SK-N-SH (cell line): Measurements from ENCODE around the gene STT3B. TPM values are rescaled to one million over a fixed set of nuclear protein-coding genes. Genes with fewer than 3 reads are reported as not detected.

ENCODE experiments used
- CTCF ChIA-PET: fragments of 300-600, 350-600 bp; formaldehyde crosslinking; extraction: SDS; loops from one replicate; lab custom pipeline; 2021; lab: Yijun Ruan, JAX
- POLR2A ChIA-PET: fragments of 350-600 bp; sonication (Branson Sonifier 250); formaldehyde crosslinking; extraction: SDS; loops from one replicate; lab custom pipeline; 2020; ENCODE audit warnings: antibody characterized with exemption, inconsistent platforms; lab: Yijun Ruan, JAX
- DNase-seq: peaks from one replicate; pipeline ENCODE4 v3.0.0; 2012
- H2AFZ ChIP-seq: fragments of 200-600 bp; sonication (generic); 2 replicates; pipeline ENCODE4 v1.8.1; 2016; ENCODE audit warnings: antibody characterized with exemption, mild to moderate bottlenecking, low read depth
- H3F3A ChIP-seq: fragments of 200-600 bp; sonication (generic); replicated peaks from 2 replicates; pipeline ENCODE3; 2016; ENCODE audit warnings: antibody characterized with exemption, mild to moderate bottlenecking; ENCODE audit not compliant: insufficient read depth
- H3K27ac ChIP-seq, 2 experiments: fragments of 200-500 bp in 1 of 2; fragments of 200-600 bp in 1 of 2; sonication (Bioruptor generic) in 1 of 2; sonication (generic), shearing (Covaris generic) in 1 of 2; 2 replicates each; pipeline versions ENCODE4 v1.5.1 to v1.6.1; 2014 to 2016; ENCODE audit warnings: low read depth in 2 of 2, inconsistent platforms in 1 of 2, low read length in 1 of 2, mild to moderate bottlenecking in 1 of 2, mixed read lengths in 1 of 2
- H3K27me3 ChIP-seq: fragments of 200-600 bp; sonication (generic), shearing (Covaris generic); 2 replicates; pipeline ENCODE4 v1.6.1; 2016; ENCODE audit warnings: mixed run types; ENCODE audit not compliant: insufficient read depth
- H3K36me3 ChIP-seq, 2 experiments: fragments of 200-500 bp in 1 of 2; fragments of 200-600 bp in 1 of 2; sonication (Bioruptor generic) in 1 of 2; sonication (generic) in 1 of 2; replicated peaks in 1 of 2; 2 replicates each; pipeline versions ENCODE3 to v1.5.1; 2014 to 2016; ENCODE audit warnings: low read length in 1 of 2, mild to moderate bottlenecking in 1 of 2; ENCODE audit not compliant: insufficient read depth in 2 of 2, control insufficient read depth in 1 of 2
- H3K4me1 ChIP-seq, 2 experiments: fragments of 200-500 bp in 1 of 2; fragments of 200-600 bp in 1 of 2; sonication (Bioruptor generic) in 1 of 2; sonication (generic), shearing (Covaris generic) in 1 of 2; 2 replicates each; pipeline versions ENCODE4 v1.5.1 to v1.6.1; 2014 to 2016; ENCODE audit warnings: low read depth in 1 of 2, low read length in 1 of 2, mixed run types in 1 of 2; ENCODE audit not compliant: insufficient read depth in 2 of 2, control insufficient read depth in 1 of 2
- H3K4me2 ChIP-seq: fragments of 200-600 bp; sonication (generic), shearing (Covaris generic); 2 replicates; pipeline ENCODE4 v1.6.1; 2017; ENCODE audit warnings: mixed run types
- H3K4me3 ChIP-seq, 2 experiments: fragments of 200-500 bp in 1 of 2; fragments of 200-600 bp in 1 of 2; sonication (Bioruptor generic) in 1 of 2; sonication (generic), shearing (Covaris generic) in 1 of 2; 2 replicates each; pipeline versions ENCODE4 v1.5.1 to v1.8.1; 2014 to 2016; ENCODE audit warnings: low read depth in 2 of 2, inconsistent platforms in 1 of 2, low read length in 1 of 2, mild to moderate bottlenecking in 1 of 2, mixed read lengths in 1 of 2, moderate library complexity in 1 of 2
- H3K79me2 ChIP-seq: fragments of 200-600 bp; sonication (generic); 2 replicates; pipeline ENCODE4 v1.8.1; 2017; ENCODE audit warnings: mild to moderate bottlenecking; ENCODE audit not compliant: insufficient read depth
- H3K9ac ChIP-seq: fragments of 200-600 bp; sonication (generic); 2 replicates; pipeline ENCODE4 v1.6.1; 2017; ENCODE audit warnings: mixed run types
- H3K9me2 ChIP-seq: fragments of 200-600 bp; sonication (generic); 2 replicates; pipeline ENCODE4 v1.6.1; 2017; ENCODE audit warnings: mixed run types
- H3K9me3 ChIP-seq: fragments of 200-600 bp; sonication (generic); 2 replicates; pipeline ENCODE4 v1.6.1; 2017; ENCODE audit warnings: mixed run types, mild to moderate bottlenecking, moderate library complexity
- H4K20me1 ChIP-seq: fragments of 200-600 bp; sonication (generic); 2 replicates; pipeline ENCODE4 v1.6.1; 2017; ENCODE audit warnings: mild to moderate bottlenecking, mixed run types; ENCODE audit not compliant: insufficient read depth
- CHD2 ChIP-seq: fragments of 150-350 bp; IDR thresholded peaks from 2 replicates; pipeline ENCODE4 v1.6.1; 2018; ENCODE audit warnings: low read length; ENCODE audit not compliant: partially characterized antibody
- ELF1 ChIP-seq: IDR thresholded peaks from 2 replicates; pipeline ENCODE4 v1.4.0; 2012
- EZH2phosphoT487 ChIP-seq: fragments of 200-600 bp; sonication (generic); IDR thresholded peaks from 2 replicates; pipeline ENCODE4 v1.6.1; 2017; ENCODE audit warnings: low read depth, mixed run types, mild to moderate bottlenecking, antibody characterized with exemption, moderate library complexity, borderline replicate concordance
- FOXM1 ChIP-seq: IDR thresholded peaks from 2 replicates; pipeline ENCODE4 v1.4.0; 2012; ENCODE audit warnings: low read depth, mild to moderate bottlenecking
- JUND ChIP-seq: IDR thresholded peaks from 2 replicates; pipeline ENCODE4 v1.4.0; 2012
- MEF2A ChIP-seq: IDR thresholded peaks from 2 replicates; pipeline ENCODE4 v1.4.0; 2012; ENCODE audit warnings: low read depth, borderline replicate concordance
- MXI1 ChIP-seq: IDR thresholded peaks from 2 replicates; pipeline ENCODE4 v1.6.1; 2012; ENCODE audit warnings: mild to moderate bottlenecking, low read depth, low read length, improper control_type of control experiment
- NFIC ChIP-seq: IDR thresholded peaks from 2 replicates; pipeline ENCODE4 v1.4.0; 2012; ENCODE audit warnings: borderline replicate concordance
- NRF1 ChIP-seq: IDR thresholded peaks from 2 replicates; pipeline ENCODE4 v1.6.1; 2012; ENCODE audit warnings: low read depth, mild to moderate bottlenecking, low read length
- POLR2AphosphoS5 ChIP-seq: IDR thresholded peaks from 2 replicates; pipeline ENCODE4 v1.6.1; 2012; ENCODE audit warnings: low read depth, low read length
- RAD21 ChIP-seq: IDR thresholded peaks from 2 replicates; pipeline ENCODE4 v1.6.1; 2012; ENCODE audit warnings: mild to moderate bottlenecking, low read length
- RCOR1 ChIP-seq: fragments of 150-350 bp; IDR thresholded peaks from 2 replicates; pipeline ENCODE4 v1.6.1; 2017; ENCODE audit warnings: antibody characterized with exemption, low read length
- RFX5 ChIP-seq: IDR thresholded peaks from 2 replicates; pipeline ENCODE4 v1.6.1; 2012; ENCODE audit warnings: mild to moderate bottlenecking, improper control_type of control experiment, low read length
- SIN3A ChIP-seq: IDR thresholded peaks from 2 replicates; pipeline ENCODE4 v1.6.1; 2012; ENCODE audit warnings: low read depth, mild to moderate bottlenecking, low read length, moderate library complexity, borderline replicate concordance
- SMC3 ChIP-seq: IDR thresholded peaks from 2 replicates; pipeline ENCODE4 v1.6.1; 2012; ENCODE audit warnings: low read depth, low read length, improper control_type of control experiment
- TCF12 ChIP-seq: IDR thresholded peaks from 2 replicates; pipeline ENCODE4 v1.4.0; 2012
- YY1 ChIP-seq: IDR thresholded peaks from 2 replicates; pipeline ENCODE4 v1.4.0; 2012; ENCODE audit warnings: low read depth, mild to moderate bottlenecking
- ZBTB33 ChIP-seq: IDR thresholded peaks from 2 replicates; pipeline ENCODE4 v1.4.0; 2012; ENCODE audit warnings: low read depth, borderline replicate concordance
- WGBS: methylation state at CpG from one replicate; pipeline ENCODE4 v1.1.6; 2017; ENCODE audit warnings: low lambda C conversion rate; 5-methylcytosine and 5-hydroxymethylcytosine counted together
- polyA plus RNA-seq, 3 experiments: library from polyadenylated mRNA; depleted of rRNA; stranded (reverse); fragments of >200 nt; gene quantifications; 2 replicates each; pipeline ENCODE4 v1.2.3, GENCODE V29; 2012
- TF ChIP-seq, protein P1 (sequence below): fragments of 200-600 bp; sonication (generic); IDR thresholded peaks from 2 replicates; pipeline ENCODE4 v1.6.1; 2017; ENCODE audit warnings: antibody characterized with exemption, mild to moderate bottlenecking, moderate library complexity

Gene STT3B
- polyA plus RNA-seq, 1 of the 3 experiments (the other 2 are of a cell fraction): 27.9 TPM

DNA sequence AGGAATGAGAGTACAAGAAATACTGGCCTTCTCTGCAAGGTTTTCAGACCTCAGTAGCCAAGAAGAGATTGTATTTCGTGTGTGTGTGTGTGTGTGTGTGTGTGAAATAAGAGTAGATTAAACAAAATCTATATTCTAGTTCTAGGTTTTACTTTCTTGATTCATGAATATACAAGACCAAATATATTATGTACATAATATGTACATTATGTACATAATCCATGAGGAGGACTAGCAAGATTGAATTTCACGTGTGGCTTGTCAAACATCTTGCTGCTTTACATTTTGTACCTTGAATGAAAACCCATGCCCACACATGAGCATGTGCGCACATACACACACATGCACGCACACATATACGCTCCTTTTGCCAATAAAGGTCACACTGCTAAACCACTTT, 18.2 kb upstream of the STT3B start:
- Histone ChIP-seq H4K20me1 (no peaks in the 10 kb centered on the region), H3K27me3 (no peaks in the 10 kb centered on the region), H3K27ac (no peak overlapping the region), H3K9me3 (no peaks in the 10 kb centered on the region), H3K4me1 (no peaks in the 10 kb centered on the region), H2AFZ (no peak overlapping the region), H3K36me3 (no peaks in the 10 kb centered on the region), H3K79me2 (no peaks in the 10 kb centered on the region), H3K9me2 (no peaks in the 10 kb centered on the region), H3F3A (no peaks in the 10 kb centered on the region), H3K4me2 (no peak overlapping the region), H3K4me3 (no peak overlapping the region), H3K9ac (no peak overlapping the region)
- no peak for DNase-seq
- ChIA-PET POLR2A (no interaction called here), CTCF (no interaction called here)
- no peak for TF ChIP-seq YY1
- TF ChIP-seq NRF1: no peak
- TF ChIP-seq RCOR1: no peak
- TF ChIP-seq, protein P1, sequence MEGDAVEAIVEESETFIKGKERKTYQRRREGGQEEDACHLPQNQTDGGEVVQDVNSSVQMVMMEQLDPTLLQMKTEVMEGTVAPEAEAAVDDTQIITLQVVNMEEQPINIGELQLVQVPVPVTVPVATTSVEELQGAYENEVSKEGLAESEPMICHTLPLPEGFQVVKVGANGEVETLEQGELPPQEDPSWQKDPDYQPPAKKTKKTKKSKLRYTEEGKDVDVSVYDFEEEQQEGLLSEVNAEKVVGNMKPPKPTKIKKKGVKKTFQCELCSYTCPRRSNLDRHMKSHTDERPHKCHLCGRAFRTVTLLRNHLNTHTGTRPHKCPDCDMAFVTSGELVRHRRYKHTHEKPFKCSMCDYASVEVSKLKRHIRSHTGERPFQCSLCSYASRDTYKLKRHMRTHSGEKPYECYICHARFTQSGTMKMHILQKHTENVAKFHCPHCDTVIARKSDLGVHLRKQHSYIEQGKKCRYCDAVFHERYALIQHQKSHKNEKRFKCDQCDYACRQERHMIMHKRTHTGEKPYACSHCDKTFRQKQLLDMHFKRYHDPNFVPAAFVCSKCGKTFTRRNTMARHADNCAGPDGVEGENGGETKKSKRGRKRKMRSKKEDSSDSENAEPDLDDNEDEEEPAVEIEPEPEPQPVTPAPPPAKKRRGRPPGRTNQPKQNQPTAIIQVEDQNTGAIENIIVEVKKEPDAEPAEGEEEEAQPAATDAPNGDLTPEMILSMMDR: no peak
- no peak for TF ChIP-seq SIN3A
- no peak for TF ChIP-seq SMC3
- no peak for TF ChIP-seq TCF12
- TF ChIP-seq CHD2: no peak
- TF ChIP-seq NFIC: no peak
- no peak for TF ChIP-seq RAD21
- TF ChIP-seq FOXM1: no peak
- TF ChIP-seq EZH2phosphoT487: no peak
- TF ChIP-seq RFX5: no peak
- TF ChIP-seq MXI1: no peak
- TF ChIP-seq MEF2A: no peak
- TF ChIP-seq JUND: no peak
- no peak for TF ChIP-seq ELF1
- TF ChIP-seq POLR2AphosphoS5: no peak
- no peak for TF ChIP-seq ZBTB33
- 57% methylated on average over 5 of the region's 5 CpGs for WGBS
